GM19452 (cell line): ENCODE results near the gene PLEKHA4.
"Not testable (repeated sequence)": the region's sequence is repeated elsewhere in the genome, so short reads cannot be mapped to it uniquely, and the experiment has no call there.

Source experiments
- ATAC-seq: cut with Tn5 transposase; IDR thresholded peaks from one replicate; pipeline ENCODE4 v1.9.1; 2021; ENCODE audit not compliant: unreplicated experiment

PLEKHA4 gene

DNA sequence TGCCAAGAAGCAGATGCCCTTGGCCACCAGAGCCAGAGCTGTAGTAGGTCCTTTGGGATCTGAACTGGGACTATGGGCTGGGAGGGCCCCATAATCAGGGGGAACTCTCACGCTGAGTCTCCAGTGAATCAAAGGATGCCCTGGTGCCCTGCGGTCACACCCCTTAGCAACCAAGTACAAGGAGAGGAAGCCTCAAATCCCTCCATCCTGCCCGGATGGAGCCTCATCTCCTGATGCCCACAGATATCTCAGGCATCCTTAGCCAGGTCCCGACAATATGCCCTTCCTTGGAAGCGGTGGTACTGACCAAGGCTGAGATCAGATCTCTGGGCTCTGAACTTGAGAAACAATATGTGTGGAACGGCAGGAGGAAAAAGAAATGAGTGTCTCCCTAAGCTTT, 1.7 kb downstream of the PLEKHA4 start:
- ATAC-seq, result no peak

DNA sequence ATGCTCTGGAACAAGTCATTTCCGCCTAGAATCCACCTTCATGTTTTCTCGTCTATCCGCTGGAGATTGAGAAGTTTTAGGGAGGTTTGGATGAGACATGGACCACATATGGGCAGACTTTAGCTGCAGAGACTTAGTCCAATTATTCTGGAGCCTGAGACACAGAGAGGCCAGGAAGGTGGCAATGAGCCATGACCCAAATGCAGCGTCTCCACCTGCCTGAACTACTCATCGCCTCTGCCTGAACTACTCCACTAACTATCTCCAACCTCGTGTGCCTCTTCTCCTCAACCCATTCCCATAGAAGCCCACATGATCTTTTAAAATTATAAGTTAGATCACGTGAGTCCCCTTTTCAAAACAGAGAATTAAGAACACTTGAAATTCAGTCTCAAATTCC, 5.6 kb downstream of the PLEKHA4 start:
- no peak for ATAC-seq

DNA sequence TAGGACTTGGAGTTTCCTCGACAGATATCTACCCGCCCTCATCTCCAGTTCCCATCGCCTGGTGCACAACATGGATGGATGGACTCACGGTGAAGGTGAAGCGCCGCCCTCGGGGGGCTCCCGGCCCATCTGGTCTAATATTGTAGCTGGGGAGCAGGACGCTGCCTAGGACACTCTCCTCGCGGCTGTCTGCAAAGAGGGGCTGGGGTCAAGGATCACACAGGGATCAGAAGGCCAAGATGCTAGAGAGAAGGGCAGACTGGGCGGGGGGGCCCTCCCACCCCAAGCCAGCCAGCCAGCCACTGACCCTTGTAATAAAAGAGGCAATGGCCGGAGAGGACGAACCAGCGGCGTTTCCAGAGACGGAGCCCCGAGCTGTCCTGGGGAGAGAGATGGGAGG, 7.1 kb downstream of the PLEKHA4 start:
- no peak for ATAC-seq

DNA sequence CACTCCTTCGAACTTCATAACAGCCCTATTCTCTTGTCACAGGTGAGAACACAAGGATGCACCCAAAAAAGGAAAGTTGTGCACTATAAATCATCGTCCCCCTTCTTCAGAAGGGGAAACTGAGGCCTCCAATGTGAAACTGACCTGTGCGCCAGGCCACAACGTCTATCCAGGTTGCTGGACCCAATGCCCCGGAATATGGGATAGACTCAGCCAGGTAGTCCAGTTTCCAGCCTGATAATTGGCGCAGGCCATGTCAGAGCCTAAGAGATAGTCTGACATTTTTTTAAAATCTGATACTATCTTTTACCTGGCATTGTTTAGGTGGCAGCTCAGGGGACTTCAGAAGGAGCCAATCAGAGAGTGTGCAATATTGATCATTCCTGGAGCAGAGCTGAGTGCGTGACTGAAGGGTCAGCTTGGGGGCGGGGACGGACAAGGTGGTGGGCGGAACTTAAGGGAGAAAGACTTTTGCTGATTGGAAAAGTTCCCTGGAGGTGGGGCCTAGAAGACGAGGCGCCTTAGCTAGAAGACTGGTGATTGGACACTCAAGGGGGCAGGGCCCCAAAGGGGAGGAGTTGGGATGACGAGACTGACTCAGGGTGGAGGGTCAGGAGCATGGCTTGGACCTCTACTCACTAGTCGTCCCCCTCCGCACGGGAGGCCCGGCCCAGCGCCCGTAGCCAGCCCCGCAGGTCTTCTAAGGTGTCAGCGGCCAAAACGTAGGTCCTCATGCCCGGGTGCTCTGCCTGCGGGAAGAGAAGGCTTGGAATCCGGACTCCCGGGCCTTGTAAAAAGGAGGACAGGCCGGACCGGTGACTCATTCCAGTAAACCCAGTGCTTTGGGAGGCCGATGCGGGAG, 8.5 kb downstream of the PLEKHA4 start:
- ATAC-seq, result no peak

DNA sequence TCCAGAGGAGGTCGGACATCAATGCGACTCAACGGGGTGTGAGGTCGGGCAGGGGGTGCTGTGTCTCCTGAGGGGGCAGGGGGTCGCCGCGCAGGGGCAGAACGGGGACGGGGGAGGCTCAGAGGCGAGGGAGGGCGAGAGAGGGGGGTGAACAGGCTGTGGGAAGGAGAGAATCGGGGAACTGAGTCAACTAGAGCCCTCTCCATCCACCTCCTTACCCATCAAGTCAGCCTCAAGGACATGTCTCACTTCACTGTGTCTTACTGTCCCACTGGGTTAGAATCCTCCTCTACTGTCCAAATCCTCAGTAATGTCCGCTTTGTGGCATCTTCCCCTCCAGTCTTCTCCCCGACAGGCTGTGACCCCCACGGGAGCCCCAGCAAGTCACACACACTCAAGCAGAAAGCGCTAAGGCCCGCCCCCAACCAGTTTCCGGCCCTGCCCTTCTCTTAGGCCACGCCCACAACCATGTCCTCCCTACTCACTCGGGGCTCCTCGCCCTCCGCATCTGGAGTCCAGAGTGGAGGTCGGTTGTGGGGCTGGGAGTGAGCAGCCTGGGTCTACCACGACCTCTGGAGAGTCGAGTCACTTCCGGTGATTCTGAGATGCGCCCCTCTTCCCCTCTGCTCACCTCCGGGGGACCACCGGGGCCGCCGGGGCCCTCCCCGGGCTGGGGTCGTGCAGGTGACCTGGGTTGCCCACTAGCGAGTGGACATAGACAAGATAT, 9.3 kb downstream of the PLEKHA4 start:
- no peak for ATAC-seq

DNA sequence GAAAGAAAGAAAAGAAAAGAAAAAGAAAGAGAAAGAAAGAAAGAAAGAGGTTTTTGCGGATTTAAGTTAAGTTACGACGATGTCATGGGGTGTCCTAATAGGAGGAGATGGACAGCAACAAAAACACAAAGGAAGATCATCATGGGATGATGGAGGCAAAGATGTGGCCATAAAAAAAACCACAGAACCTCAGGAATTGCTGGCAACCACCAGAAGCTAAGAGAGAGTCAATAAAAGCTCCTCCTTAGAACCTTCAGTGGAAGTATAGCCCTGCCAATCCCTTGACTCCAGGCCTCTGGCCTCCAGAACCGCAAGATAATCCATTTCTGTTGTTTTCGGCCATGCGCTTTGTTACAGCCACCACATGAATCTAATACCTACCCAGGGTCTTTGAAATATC, 11.5 kb downstream of the PLEKHA4 start:
- ATAC-seq, result no peak

DNA sequence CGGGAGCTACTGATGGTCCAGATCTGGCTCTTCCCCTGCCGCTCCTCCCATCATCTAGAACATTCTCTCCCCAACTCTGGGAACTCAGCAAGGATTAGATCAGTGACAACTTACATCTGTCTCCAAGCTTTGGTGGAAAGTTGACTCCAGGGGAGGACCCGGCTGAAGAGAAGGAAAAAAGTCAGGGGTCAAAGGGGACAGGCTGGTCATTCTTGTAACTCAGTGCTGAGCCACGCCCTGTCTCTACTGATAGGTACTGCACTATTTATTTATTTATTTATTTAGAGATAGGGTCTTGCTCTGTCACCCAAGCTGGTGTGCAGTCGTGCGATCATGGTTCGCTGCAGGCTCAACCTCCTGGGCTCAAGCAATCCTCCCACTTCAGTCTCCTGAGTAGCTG, 14.3 kb downstream of the PLEKHA4 start:
- ATAC-seq, result no peak

DNA sequence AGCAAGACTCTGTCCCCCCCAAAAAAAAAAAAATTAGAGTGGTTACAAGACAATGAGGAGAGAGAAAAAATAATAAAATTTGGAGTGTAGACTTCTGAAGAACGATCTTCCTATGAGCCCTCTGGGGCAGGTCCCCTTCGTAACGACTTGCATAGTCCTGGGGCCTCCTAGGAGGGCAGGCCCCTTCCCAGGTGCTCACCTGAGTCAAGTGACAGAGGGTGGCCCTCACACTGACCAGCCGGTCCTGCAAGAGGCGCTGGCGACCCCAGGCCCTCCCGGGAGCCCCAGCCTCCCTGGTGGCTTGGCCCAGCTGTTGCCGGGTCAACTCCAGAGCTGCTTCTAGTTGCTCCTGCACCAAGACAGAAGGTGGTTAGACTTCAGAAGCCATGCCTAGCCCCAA, 14.9 kb downstream of the PLEKHA4 start:
- ATAC-seq, result no peak

DNA sequence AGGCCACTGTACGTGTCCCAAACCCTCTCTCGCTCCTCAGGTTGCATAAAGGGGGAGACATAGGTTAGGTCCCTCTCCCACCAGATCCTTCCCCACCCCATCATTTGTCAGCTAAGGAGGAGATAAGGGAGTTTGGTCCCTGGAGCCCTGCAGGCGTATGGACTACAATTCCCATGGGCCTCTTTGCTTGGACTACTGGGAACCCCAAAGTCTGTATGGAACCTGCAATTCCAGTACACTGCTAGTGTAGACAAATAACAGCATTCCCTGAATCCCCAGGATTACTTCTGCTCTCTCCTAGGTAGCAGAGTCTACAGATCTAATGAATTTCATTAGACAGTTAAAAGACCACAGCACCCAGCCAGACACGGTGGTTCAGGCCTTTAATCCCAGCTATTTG, 16.1 kb downstream of the PLEKHA4 start:
- ATAC-seq, result no peak

DNA sequence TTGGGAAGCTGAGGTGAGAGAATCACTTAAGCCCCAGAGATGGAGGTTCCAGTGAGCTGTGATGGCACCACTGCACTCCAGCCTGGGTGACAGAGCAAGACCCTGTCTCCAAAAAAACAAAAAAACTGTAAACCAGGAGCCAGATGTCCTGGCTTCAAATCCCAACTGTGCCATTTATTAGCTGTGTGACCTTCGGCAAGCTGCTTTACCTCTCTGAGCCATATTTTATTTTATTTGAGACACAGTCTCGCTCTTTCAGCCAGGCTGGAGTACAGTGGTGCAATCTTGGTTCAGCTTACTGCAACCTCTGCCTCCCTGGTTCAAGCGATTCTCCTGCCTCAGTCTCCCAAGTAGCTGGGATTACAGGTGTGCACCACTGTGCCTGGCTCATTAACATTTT, 21.8 kb downstream of the PLEKHA4 start:
- not testable (repeated sequence) for ATAC-seq

DNA sequence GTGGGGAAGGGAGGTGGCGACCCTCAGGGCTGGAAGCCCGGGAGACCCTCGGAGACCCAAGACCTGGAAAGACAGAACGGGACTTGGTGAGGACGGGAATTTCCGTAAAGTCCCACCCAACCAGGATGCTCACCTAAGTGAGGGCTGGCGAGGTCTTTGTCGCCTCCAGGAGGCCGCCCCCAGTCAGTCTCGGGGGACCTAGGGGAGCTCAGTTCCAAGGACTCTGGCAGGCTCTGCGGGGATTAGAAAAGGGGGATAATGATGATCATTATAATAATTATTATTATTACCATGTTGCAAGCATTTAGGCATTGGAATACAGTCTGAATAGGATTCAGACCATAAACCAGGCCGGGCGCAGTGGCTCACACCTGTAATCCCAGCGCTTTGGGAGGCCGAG, 23.0 kb downstream of the PLEKHA4 start:
- ATAC-seq, result no peak

DNA sequence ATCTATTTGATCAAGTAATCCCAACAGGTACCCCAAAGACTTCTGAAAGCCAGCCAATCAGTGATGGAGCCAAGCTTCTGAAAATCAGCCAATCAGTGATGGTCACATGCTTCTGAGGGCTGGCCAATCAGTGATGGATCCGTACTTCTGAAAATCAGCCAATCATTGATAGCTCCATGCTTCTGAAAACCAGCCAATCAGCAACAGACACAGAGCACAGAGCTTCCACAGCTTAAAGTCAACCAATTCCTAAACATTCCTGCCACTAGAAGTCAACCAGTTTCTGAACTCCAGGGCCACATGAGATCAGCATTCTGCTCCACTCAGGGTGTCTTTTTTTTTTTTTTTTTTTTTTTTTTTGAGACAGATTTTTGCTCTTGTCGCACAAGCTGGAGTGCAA, 23.9 kb downstream of the PLEKHA4 start:
- ATAC-seq, result no peak

DNA sequence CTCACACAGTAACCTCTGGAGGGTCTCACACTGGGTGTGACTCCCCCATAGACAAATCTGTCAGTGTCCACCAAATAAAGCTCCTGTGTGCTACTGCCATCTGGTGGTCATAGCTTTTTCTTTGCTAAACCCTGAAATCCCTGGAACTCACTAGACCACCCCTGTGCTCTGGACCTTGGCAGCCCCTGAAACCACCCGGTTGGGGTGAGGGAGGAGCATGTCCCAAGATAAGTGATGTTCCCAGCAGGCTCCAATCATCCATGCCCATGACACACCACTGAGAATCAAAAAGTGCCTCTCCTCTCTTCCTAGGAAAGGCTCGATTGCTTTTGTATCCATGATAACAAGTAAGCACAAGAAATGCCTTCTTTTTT, 25.6 kb downstream of the PLEKHA4 start:
- no peak for ATAC-seq

DNA sequence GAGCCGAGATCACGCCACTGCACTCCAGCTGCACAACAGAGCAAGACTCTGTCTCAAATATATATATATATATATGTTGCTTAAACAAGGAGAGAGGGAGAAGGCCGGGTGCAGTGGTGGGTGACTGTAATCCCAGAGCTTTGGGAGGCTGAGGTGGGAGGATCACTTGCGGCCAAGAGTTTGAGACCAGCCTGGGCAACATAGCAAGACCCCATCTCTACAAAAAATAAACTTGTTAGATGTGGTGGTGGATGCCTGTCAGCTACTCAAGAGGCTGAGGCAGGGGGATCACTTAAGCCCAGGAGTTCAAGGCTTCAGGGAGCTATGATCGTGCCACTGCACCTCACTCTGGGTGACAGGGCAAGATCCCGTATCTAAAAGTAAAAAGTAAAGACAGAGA, 26.8 kb downstream of the PLEKHA4 start:
- no peak for ATAC-seq

DNA sequence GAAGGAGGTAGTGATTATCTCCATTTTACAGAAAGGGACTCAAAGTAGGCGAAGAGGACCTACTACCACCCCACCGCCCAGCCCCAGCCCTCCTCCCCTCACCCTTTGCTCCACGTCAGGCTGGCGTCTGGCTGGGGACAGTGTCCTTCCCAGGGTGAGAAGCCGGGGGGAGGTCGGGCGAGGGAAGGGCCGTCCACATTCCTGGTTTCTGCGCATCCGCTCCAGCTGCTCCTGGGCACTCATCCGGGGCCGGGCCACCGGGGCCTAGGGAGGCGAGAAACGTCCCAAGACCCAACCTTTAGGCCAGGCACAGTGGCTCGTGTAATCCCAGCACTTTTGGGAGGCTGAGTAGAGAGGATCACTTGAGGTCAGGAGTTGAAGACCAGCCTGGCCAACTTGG, 27.4 kb downstream of the PLEKHA4 start:
- ATAC-seq, result no peak

DNA sequence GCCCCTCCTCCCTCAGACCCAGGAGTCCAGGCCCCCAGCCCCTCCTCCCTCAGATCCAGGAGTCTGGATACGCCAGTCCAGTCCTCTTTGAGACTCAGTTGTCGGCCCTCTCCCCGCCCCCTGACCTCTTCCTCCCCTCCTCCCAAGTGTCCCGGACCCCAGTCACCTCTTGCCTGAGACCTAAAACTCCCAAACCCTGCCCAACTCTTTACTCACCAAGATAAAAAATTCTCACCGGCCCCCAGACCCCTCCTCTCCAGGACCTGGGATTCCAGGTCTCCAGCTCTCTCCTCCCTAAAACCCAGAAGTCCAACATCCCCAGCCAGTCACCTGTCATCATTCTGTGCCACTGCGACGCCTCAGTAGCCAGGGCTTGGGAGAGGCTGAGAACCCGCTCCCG, 30.7 kb downstream of the PLEKHA4 start:
- ATAC-seq, result no peak

DNA sequence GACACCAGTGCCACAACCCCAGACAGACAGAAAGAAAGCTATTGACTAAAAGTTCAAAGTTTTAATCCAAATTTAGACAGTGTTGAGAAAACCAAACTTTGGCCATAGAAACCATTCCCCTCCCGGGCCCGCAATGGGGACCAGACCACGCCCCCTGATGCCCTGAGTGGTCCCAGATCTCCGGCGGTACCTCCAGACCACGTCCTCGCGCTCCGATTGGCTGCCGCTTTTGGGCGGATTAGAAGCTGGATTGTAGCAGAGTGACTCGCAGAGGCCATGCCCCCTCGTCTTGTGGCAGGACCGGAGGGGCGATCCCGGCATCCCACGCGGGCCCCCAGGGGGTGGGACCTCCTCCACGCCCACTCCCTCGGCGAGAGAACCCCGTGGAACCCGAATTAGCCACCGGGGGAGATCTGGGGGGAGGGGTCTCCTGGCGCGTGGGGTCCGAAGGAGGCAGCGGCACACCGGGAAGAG, 31.3 kb downstream of the PLEKHA4 start:
- peak; percentile 51 for ATAC-seq

DNA sequence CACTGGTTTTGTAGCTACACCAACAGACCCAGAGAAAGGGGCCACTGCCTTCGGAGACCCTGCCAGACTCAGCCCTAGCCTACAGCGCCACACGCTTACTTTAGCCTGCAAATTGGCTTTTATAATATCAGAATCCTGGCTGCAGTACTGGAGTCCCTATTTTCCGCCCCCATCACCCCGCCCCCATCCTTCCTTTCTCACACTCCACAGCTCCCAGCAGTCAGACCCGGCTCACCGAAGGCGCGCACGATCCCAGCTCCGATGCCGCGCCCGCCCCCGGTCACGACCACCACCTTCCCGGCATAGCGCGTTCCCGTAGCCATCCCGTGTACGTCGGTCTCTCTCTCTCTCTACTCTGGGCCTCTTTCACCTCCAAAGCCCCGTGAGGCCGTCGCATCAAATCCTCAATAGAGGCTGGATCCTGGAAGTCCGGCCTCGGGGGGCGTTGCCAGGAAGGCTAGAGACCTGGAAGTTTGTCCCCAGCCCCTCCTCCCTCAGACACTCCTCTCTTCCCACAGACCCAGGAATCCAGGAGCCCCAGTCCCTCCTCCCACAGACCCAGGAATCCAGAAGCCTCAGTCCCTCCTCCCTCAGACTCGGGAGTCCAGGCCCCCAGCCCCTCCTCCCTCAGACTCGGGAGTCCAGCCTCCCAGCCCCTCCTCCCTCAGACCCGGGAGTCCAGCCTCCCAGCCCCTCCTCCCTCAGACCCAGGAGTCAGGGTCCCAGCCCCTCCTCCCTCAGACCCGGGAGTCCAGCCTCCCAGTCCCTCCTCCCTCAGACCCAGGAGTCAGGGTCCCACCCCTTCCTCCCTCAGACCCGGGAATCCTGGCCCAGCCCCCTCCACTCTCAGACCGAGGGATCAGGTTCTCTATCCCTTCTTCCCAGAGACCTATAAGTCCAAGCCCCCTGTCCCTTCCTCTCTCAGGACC, 32.1 kb downstream of the PLEKHA4 start, which contains the start of gene HSD17B14:
TSS of gene HSD17B14 (minus strand) at position 403 of the 929 bp plus-strand sequence. CDS start at position 323, 80 bp downstream.
- ATAC-seq, result no peak

DNA sequence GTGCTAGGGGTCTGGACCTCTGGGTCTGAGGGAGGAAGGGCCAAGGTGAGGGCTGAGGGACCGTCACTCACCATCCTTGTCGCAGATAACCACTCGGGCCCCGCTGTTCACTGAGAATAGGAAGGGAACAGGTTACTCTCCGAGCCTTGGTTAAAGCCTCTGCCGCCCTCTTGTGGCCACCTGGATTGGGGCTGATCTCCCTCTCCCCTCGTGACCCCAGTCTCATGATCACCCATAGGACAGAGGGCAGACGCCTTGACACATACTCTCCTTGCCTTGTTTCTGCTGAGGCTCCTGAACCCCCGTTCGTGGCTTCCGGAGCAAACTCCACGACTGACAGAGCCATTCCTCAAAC, 32.7 kb downstream of the PLEKHA4 start:
- peak; percentile 70 for ATAC-seq

DNA sequence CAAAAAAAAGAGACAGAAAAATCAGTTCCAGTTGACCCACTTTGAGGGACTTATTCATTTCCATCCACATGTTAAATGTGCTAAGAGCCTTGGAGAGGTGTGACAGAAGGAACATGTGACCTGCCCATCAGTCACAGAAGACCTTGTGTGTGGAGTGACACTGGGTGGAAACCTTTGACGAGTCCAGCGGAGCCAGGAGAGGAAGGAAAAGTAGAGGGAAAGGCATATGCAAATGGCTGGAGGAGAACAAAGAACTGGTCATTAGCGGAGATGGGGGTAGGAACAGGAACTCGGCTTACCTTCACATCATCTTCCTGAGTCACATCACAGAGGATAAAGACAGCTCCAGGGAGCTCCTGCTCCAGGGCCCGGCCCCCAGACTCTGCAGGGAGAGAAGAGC, 34.4 kb downstream of the PLEKHA4 start:
- ATAC-seq, result no peak

DNA sequence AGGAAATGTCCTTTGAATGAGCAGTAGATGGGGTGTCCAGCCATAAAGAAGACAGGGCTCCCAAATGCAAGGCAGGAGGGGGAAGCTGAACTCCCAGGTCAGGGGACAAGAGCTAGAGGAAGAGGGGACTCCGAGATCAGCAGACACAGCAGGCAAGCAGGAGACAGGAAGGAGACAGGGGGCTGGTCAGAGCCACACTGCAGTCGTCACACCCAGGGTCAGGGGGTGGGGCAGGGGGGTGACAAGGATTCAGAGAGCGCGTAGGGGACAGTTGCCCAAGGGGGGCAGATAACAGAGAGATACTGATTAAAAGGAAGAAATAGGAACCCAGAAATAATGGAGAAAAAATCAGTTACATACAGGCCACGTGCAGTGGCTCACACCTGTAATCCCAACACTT, 35.4 kb downstream of the PLEKHA4 start:
- ATAC-seq, result no peak
